ENCODE measurements around the gene RAD51B. TPM values are rescaled to one million over a fixed set of nuclear protein-coding genes. Genes with fewer than 3 reads are reported as not detected.

Gene RAD51B
- total RNA-seq, 1 experiment from 2014 or later = 14.2 TPM

DNA sequence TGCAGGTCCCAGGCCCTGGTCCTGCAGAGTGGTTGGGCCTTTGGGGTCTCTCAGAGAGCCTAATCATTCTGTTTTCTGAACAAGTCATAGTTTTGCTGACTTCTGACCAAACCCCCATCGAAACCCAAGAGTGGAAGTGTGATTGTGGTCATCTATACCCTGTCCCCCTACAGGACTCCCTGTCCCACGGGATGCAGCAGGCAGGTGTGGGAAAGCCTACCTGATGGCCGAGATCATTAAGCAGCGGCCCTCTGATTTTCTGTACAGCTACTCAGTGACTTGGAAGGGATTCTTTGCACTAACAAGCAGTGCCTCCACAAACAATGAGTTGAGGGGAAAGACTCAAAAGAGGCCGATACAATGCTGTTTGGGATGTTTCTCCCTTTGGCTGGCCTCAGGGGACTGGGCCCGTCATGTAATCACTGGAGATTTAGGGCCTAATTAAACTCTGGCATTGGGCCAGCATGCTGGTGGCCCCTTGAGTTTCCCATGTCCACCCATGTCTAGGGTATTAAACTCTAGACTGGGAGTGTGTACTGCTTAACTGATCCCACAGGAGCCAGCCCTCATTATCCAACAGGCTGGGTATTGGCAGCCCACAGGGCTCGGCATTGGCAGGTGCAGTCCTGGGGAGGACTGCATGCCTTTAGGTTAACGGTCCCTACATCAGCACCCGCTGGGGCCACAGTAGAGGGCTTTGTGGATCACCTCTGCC, 780.5 kb downstream of the RAD51B start (continued):
- TF ChIP-seq, protein P1, sequence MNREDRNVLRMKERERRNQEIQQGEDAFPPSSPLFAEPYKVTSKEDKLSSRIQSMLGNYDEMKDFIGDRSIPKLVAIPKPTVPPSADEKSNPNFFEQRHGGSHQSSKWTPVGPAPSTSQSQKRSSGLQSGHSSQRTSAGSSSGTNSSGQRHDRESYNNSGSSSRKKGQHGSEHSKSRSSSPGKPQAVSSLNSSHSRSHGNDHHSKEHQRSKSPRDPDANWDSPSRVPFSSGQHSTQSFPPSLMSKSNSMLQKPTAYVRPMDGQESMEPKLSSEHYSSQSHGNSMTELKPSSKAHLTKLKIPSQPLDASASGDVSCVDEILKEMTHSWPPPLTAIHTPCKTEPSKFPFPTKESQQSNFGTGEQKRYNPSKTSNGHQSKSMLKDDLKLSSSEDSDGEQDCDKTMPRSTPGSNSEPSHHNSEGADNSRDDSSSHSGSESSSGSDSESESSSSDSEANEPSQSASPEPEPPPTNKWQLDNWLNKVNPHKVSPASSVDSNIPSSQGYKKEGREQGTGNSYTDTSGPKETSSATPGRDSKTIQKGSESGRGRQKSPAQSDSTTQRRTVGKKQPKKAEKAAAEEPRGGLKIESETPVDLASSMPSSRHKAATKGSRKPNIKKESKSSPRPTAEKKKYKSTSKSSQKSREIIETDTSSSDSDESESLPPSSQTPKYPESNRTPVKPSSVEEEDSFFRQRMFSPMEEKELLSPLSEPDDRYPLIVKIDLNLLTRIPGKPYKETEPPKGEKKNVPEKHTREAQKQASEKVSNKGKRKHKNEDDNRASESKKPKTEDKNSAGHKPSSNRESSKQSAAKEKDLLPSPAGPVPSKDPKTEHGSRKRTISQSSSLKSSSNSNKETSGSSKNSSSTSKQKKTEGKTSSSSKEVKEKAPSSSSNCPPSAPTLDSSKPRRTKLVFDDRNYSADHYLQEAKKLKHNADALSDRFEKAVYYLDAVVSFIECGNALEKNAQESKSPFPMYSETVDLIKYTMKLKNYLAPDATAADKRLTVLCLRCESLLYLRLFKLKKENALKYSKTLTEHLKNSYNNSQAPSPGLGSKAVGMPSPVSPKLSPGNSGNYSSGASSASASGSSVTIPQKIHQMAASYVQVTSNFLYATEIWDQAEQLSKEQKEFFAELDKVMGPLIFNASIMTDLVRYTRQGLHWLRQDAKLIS (CRISPR knock-in tag; IDR thresholded peaks at IDR 0.05; ENCODE audit: borderline replicate concordance) = no peak
- TF ChIP-seq TCF7 (CRISPR knock-in tag; IDR thresholded peaks at IDR 0.05; ENCODE audit: low read depth) (no peak), ZNF121 (CRISPR knock-in tag; IDR thresholded peaks at IDR 0.05) (no peak), ZNF423 (CRISPR knock-in tag; IDR thresholded peaks at IDR 0.05) (no peak), GRHL2 (CRISPR knock-in tag; IDR thresholded peaks at IDR 0.05; ENCODE audit: insufficient replicate concordance, severe bottlenecking) (no peak)

DNA sequence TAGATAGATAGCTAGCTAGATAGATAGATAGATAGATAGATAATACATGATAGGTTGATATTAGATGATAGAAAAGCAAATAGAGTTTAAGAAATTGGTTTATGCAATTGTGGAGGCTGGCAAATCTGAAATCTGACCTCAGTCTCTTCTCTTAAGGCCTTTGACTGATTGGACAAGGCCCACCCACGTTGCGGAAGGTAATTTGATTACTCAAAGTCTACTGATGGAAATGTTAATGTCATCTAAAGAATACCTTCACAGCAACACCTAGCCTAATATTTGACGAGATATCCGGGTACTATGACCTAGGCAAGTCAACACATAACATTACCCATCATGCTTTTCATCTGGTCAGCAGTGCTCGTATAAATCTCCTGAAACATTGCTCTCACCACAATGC, 782.9 kb downstream of the RAD51B start:
- no peaks in the 10 kb centered on the region for H3K27me3 Mint-ChIP-seq (ENCODE audit: low read depth)
- TF ChIP-seq ZNF232 (CRISPR knock-in tag; IDR thresholded peaks at IDR 0.05) (no peak), NR1H2 (CRISPR knock-in tag; IDR thresholded peaks at IDR 0.05) (no peak), ZNF121 (CRISPR knock-in tag; IDR thresholded peaks at IDR 0.05) (no peak), GABPB1 (CRISPR knock-in tag; IDR thresholded peaks at IDR 0.05) (no peak), ZNF671 (CRISPR knock-in tag; IDR thresholded peaks at IDR 0.05) (no peak), JUN (CRISPR knock-in tag; IDR thresholded peaks at IDR 0.05) (no peak)
- TF ChIP-seq, protein P2, sequence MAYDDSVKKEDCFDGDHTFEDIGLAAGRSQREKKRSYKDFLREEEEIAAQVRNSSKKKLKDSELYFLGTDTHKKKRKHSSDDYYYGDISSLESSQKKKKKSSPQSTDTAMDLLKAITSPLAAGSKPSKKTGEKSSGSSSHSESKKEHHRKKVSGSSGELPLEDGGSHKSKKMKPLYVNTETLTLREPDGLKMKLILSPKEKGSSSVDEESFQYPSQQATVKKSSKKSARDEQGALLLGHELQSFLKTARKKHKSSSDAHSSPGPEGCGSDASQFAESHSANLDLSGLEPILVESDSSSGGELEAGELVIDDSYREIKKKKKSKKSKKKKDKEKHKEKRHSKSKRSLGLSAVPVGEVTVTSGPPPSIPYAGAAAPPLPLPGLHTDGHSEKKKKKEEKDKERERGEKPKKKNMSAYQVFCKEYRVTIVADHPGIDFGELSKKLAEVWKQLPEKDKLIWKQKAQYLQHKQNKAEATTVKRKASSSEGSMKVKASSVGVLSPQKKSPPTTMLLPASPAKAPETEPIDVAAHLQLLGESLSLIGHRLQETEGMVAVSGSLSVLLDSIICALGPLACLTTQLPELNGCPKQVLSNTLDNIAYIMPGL (CRISPR knock-in tag; IDR thresholded peaks at IDR 0.05) = no peak
- TF ChIP-seq, protein P3, sequence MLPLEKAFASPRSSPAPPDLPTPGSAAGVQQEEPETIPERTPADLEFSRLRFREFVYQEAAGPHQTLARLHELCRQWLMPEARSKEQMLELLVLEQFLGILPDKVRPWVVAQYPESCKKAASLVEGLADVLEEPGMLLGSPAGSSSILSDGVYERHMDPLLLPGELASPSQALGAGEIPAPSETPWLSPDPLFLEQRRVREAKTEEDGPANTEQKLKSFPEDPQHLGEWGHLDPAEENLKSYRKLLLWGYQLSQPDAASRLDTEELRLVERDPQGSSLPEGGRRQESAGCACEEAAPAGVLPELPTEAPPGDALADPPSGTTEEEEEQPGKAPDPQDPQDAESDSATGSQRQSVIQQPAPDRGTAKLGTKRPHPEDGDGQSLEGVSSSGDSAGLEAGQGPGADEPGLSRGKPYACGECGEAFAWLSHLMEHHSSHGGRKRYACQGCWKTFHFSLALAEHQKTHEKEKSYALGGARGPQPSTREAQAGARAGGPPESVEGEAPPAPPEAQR (CRISPR knock-in tag; IDR thresholded peaks at IDR 0.05) = no peak
- TF ChIP-seq, protein P4, sequence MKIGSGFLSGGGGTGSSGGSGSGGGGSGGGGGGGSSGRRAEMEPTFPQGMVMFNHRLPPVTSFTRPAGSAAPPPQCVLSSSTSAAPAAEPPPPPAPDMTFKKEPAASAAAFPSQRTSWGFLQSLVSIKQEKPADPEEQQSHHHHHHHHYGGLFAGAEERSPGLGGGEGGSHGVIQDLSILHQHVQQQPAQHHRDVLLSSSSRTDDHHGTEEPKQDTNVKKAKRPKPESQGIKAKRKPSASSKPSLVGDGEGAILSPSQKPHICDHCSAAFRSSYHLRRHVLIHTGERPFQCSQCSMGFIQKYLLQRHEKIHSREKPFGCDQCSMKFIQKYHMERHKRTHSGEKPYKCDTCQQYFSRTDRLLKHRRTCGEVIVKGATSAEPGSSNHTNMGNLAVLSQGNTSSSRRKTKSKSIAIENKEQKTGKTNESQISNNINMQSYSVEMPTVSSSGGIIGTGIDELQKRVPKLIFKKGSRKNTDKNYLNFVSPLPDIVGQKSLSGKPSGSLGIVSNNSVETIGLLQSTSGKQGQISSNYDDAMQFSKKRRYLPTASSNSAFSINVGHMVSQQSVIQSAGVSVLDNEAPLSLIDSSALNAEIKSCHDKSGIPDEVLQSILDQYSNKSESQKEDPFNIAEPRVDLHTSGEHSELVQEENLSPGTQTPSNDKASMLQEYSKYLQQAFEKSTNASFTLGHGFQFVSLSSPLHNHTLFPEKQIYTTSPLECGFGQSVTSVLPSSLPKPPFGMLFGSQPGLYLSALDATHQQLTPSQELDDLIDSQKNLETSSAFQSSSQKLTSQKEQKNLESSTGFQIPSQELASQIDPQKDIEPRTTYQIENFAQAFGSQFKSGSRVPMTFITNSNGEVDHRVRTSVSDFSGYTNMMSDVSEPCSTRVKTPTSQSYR (CRISPR knock-in tag; IDR thresholded peaks at IDR 0.05) = no peak
- TF ChIP-seq, protein P5, sequence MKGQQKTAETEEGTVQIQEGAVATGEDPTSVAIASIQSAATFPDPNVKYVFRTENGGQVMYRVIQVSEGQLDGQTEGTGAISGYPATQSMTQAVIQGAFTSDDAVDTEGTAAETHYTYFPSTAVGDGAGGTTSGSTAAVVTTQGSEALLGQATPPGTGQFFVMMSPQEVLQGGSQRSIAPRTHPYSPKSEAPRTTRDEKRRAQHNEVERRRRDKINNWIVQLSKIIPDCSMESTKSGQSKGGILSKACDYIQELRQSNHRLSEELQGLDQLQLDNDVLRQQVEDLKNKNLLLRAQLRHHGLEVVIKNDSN (CRISPR knock-in tag; IDR thresholded peaks at IDR 0.05) = no peak
- TF ChIP-seq, protein P6, sequence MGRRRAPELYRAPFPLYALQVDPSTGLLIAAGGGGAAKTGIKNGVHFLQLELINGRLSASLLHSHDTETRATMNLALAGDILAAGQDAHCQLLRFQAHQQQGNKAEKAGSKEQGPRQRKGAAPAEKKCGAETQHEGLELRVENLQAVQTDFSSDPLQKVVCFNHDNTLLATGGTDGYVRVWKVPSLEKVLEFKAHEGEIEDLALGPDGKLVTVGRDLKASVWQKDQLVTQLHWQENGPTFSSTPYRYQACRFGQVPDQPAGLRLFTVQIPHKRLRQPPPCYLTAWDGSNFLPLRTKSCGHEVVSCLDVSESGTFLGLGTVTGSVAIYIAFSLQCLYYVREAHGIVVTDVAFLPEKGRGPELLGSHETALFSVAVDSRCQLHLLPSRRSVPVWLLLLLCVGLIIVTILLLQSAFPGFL (CRISPR knock-in tag; IDR thresholded peaks at IDR 0.05; ENCODE audit: borderline replicate concordance) = no peak
- no peak overlapping the region for H3K4me3 Mint-ChIP-seq
- ChIA-PET CTCF (interaction anchor here (1.3 kb wide), 1 partner anchor 242 kb away, joined by 4 read pairs; no protein-coding TSS in a partner anchor), POLR2A (no interaction called here)
- ATAC-seq (no peak), DNase-seq (ENCODE audit: low spot score) (no peak)
- H3K27ac Mint-ChIP-seq = no peak overlapping the region
- no peaks in the 10 kb centered on the region for H3K36me3 Mint-ChIP-seq
- peaks cover 39% of the 10 kb centered on the region for H3K4me1 Mint-ChIP-seq
- H3K9me3 Mint-ChIP-seq = 0 out of 2 replicates have a peak, but pooled peaks cover 6% of the 10 kb centered on the region
